HG03378 (cell line): ENCODE measurements around the gene SLC27A5.
"Not testable (repeated sequence)": the region's sequence is repeated elsewhere in the genome, so short reads cannot be mapped to it uniquely, and the experiment has no call there.

Experiments
- ATAC-seq: cut with Tn5 transposase; IDR thresholded peaks from one replicate; pipeline ENCODE4 v1.9.1; 2021; ENCODE audit warnings: mild to moderate bottlenecking, moderate library complexity; ENCODE audit not compliant: unreplicated experiment

Gene SLC27A5

GRCh38 chr19:58499021-58499927 is 12.5 kb downstream of the SLC27A5 start:
- ATAC-seq: peak; percentile 75

- no peak for ATAC-seq
These were observed 13.3 kb downstream of the SLC27A5 start for GRCh38 chr19:58498316-58499020.

- ATAC-seq: no peak
These were observed 14.1 kb downstream of the SLC27A5 start for GRCh38 chr19:58497634-58498170.

GRCh38 chr19:58492265-58492664 is 19.5 kb downstream of the SLC27A5 start:
- no peak for ATAC-seq

- ATAC-seq: no peak
These were observed 20.4 kb downstream of the SLC27A5 start for GRCh38 chr19:58491393-58491792.

- ATAC-seq: not testable (repeated sequence)
These were observed 27.4 kb downstream of the SLC27A5 start for GRCh38 chr19:58484349-58484748.

GRCh38 chr19:58483776-58484175 is 28.0 kb downstream of the SLC27A5 start:
- ATAC-seq: no peak

GRCh38 chr19:58482372-58482771 is 29.4 kb downstream of the SLC27A5 start:
- no peak for ATAC-seq

GRCh38 chr19:58480831-58481230 is 31.0 kb downstream of the SLC27A5 start:
- ATAC-seq: no peak

GRCh38 chr19:58480481-58480830 is 31.3 kb downstream of the SLC27A5 start:
- ATAC-seq: no peak

- ATAC-seq: no peak
These were observed 31.9 kb downstream of the SLC27A5 start for GRCh38 chr19:58479736-58480480.

GRCh38 chr19:58479303-58479702 is 32.5 kb downstream of the SLC27A5 start:
- ATAC-seq: no peak

GRCh38 chr19:58477871-58478270 is 33.9 kb downstream of the SLC27A5 start:
- no peak for ATAC-seq

GRCh38 chr19:58477130-58477529 is 34.7 kb downstream of the SLC27A5 start:
- ATAC-seq: no peak

- ATAC-seq: no peak
These were observed 35.2 kb downstream of the SLC27A5 start for GRCh38 chr19:58476498-58477015.

GRCh38 chr19:58475714-58476497 is 35.9 kb downstream of the SLC27A5 start, which contains the start of gene ZNF446:
Gene ZNF446 (plus strand): TSS chr19:58476352. CDS start chr19:58477219, 867 bp downstream.
- ATAC-seq: peak; percentile 74

- ATAC-seq: peak; percentile 8
These were observed 36.6 kb downstream of the SLC27A5 start for GRCh38 chr19:58474997-58475713.

- ATAC-seq: no peak
These were observed 37.3 kb downstream of the SLC27A5 start for GRCh38 chr19:58474291-58474996.

GRCh38 chr19:58473775-58474174 is 38.0 kb downstream of the SLC27A5 start:
- no peak for ATAC-seq
